ENCODE data around the gene TMPRSS2.

GRCh38 chr21:41506005-41506594 is 1.9 kb downstream of the TMPRSS2 start:
- no peak for TF ChIP-seq CTCF (IDR thresholded peaks at IDR 0.05)
- TF ChIP-seq EZH2 (IDR thresholded peaks at IDR 0.05; ENCODE audit: borderline replicate concordance, insufficient read depth, low read depth, low read length, poor library complexity, severe bottlenecking): no peak

Measured in B cell (primary cell).